ENCODE data around the gene PRELID3B.

- TF ChIP-seq, protein P1, sequence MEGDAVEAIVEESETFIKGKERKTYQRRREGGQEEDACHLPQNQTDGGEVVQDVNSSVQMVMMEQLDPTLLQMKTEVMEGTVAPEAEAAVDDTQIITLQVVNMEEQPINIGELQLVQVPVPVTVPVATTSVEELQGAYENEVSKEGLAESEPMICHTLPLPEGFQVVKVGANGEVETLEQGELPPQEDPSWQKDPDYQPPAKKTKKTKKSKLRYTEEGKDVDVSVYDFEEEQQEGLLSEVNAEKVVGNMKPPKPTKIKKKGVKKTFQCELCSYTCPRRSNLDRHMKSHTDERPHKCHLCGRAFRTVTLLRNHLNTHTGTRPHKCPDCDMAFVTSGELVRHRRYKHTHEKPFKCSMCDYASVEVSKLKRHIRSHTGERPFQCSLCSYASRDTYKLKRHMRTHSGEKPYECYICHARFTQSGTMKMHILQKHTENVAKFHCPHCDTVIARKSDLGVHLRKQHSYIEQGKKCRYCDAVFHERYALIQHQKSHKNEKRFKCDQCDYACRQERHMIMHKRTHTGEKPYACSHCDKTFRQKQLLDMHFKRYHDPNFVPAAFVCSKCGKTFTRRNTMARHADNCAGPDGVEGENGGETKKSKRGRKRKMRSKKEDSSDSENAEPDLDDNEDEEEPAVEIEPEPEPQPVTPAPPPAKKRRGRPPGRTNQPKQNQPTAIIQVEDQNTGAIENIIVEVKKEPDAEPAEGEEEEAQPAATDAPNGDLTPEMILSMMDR (IDR thresholded peaks at IDR 0.05; ENCODE audit: low read length): no peak
- TF ChIP-seq EZH2 (IDR thresholded peaks at IDR 0.05; ENCODE audit: borderline replicate concordance, low read length): no peak
These were observed 40.4 kb upstream of the PRELID3B start for GRCh38 chr20:59082981-59083380.
